Transverse colon (tissue), 3 donors: Measurements from ENCODE around the gene WSB2.

ENCODE experiments used
- CTCF ChIP-seq, 5 experiments: fragments of 200-600 bp in 3 of 5; fragments of 450-650 bp in 2 of 5; sonication (generic) in 3 of 5; IDR thresholded peaks; 1 replicate in 2 of 5; 2 replicates in 3 of 5; pipeline ENCODE4 v1.5.1; 2016 to 2017; ENCODE audit warnings: antibody characterized with exemption in 5 of 5, inconsistent platforms in 3 of 5, mild to moderate bottlenecking in 2 of 5, moderate library complexity in 1 of 5
- POLR2A ChIP-seq: fragments of 450-650 bp; IDR thresholded peaks from one replicate; pipeline ENCODE4 v1.6.1; 2016; ENCODE audit warnings: antibody characterized with exemption, mild to moderate bottlenecking, moderate library complexity

- TF ChIP-seq POLR2A (peak; percentile 80), CTCF (IDR thresholded peaks at IDR 0.05) (no peak)
These were observed 8.5 kb downstream of the WSB2 start for GRCh38 chr12:118052324-118053070.
